WTC11 (cell line): ENCODE measurements around the gene ATF7IP. TPM values are rescaled to one million over a fixed set of nuclear protein-coding genes. Genes with fewer than 3 reads are reported as not detected.

Experiments
- AFF4 ChIP-seq: sonication (generic); formaldehyde crosslinking; IDR thresholded peaks from 2 replicates; pipeline ENCODE4 v1.8.1; 2023; ENCODE audit warnings: mild to moderate bottlenecking, missing genetic modification reagents, borderline replicate concordance
- CBFB ChIP-seq: sonication (generic); formaldehyde crosslinking; IDR thresholded peaks from 2 replicates; pipeline ENCODE4 v1.8.1; 2022; ENCODE audit warnings: mild to moderate bottlenecking, low read depth, missing genetic modification reagents
- CREM ChIP-seq: sonication (generic); formaldehyde crosslinking; IDR thresholded peaks from 2 replicates; pipeline ENCODE4 v1.8.1; 2022; ENCODE audit warnings: mild to moderate bottlenecking, missing genetic modification reagents, moderate library complexity
- E2F1 ChIP-seq: sonication (generic); formaldehyde crosslinking; IDR thresholded peaks from 2 replicates; pipeline ENCODE4 v1.8.0; 2022; ENCODE audit warnings: mild to moderate bottlenecking, missing genetic modification reagents
- E2F4 ChIP-seq: sonication (generic); formaldehyde crosslinking; IDR thresholded peaks from 2 replicates; pipeline ENCODE4 v1.8.1; 2022; ENCODE audit warnings: low read depth, mild to moderate bottlenecking, moderate library complexity, missing genetic modification reagents, borderline replicate concordance
- E2F5 ChIP-seq: sonication (generic); formaldehyde crosslinking; IDR thresholded peaks from 2 replicates; pipeline ENCODE4 v1.8.1; 2022; ENCODE audit warnings: mild to moderate bottlenecking, moderate library complexity, missing genetic modification reagents
- ELF4 ChIP-seq: sonication (generic); formaldehyde crosslinking; IDR thresholded peaks from 2 replicates; pipeline ENCODE4 v1.8.1; 2022; ENCODE audit warnings: low read depth, mild to moderate bottlenecking, moderate library complexity, missing genetic modification reagents
- EMX1 ChIP-seq: fragments of 250-450 bp; sonication (Bioruptor Pico); IDR thresholded peaks from 2 replicates; pipeline ENCODE4 v1.8.0; 2021; ENCODE audit warnings: mild to moderate bottlenecking
- ETV6 ChIP-seq: sonication (generic); formaldehyde crosslinking; IDR thresholded peaks from 2 replicates; pipeline ENCODE4 v1.8.1; 2022; ENCODE audit warnings: mild to moderate bottlenecking, missing genetic modification reagents
- IRF1 ChIP-seq: sonication (generic); formaldehyde crosslinking; IDR thresholded peaks from 2 replicates; pipeline ENCODE4 v1.8.0; 2023; ENCODE audit warnings: missing genetic modification reagents
- MYBL2 ChIP-seq: sonication (generic); formaldehyde crosslinking; IDR thresholded peaks from 2 replicates; pipeline ENCODE4 v1.8.1; 2023; ENCODE audit warnings: mild to moderate bottlenecking, moderate library complexity, missing genetic modification reagents
- SP1 ChIP-seq: sonication (generic); formaldehyde crosslinking; conservative IDR thresholded peaks from 2 replicates; pipeline ENCODE4 v1.8.1; 2022; ENCODE audit warnings: missing genetic modification reagents
- STAT6 ChIP-seq: sonication (generic); formaldehyde crosslinking; conservative IDR thresholded peaks from 2 replicates; pipeline ENCODE4 v1.8.1; 2023; ENCODE audit warnings: mild to moderate bottlenecking, low read depth, missing genetic modification reagents, moderate library complexity
- ZNF281 ChIP-seq: sonication (generic); formaldehyde crosslinking; IDR thresholded peaks from 2 replicates; pipeline ENCODE4 v1.8.0; 2023; ENCODE audit warnings: mild to moderate bottlenecking, missing genetic modification reagents
- ZNF416 ChIP-seq: fragments of 250-450 bp; sonication (Bioruptor Pico); IDR thresholded peaks from 2 replicates; pipeline ENCODE4 v1.9.0; 2021; ENCODE audit warnings: mild to moderate bottlenecking, inconsistent platforms
- ZNF532 ChIP-seq: fragments of 250-450 bp; sonication (Bioruptor Pico); IDR thresholded peaks from 2 replicates; pipeline ENCODE4 v1.9.0; 2021; ENCODE audit warnings: mild to moderate bottlenecking, borderline replicate concordance
- total RNA-seq: library from RNA; stranded (reverse); gene quantifications from 3 replicates; pipeline ENCODE4 v1.2.3, GENCODE V29; 2021

Gene ATF7IP
- total RNA-seq, 1 experiment from 2014 or later = 141 TPM

- TF ChIP-seq MYBL2 (CRISPR knock-in tag) (peak; percentile 100), E2F1 (CRISPR knock-in tag) (peak; percentile 71; the same call in 1 of the 2 replicates), E2F5 (CRISPR knock-in tag) (peak; percentile 97), STAT6 (CRISPR knock-in tag) (no peak), ZNF532 (no peak; the same call in 1 of the 2 replicates), SP1 (CRISPR knock-in tag) (peak; percentile 93), ETV6 (no peak; the same call in none of the 2 replicates), AFF4 (CRISPR knock-in tag) (peak; percentile 81; the same call in 1 of the 2 replicates), CREM (peak; percentile 58), CBFB (no peak), ELF4 (peak; percentile 76; the same call in 1 of the 2 replicates), IRF1 (CRISPR knock-in tag) (peak; percentile 61; the same call in 1 of the 2 replicates), E2F4 (CRISPR knock-in tag) (0 out of 2 replicates have a peak, but pooled peaks have one; percentile 47), EMX1 (CRISPR knock-in tag) (0 out of 2 replicates have a peak, but pooled peaks have one; percentile 39), ZNF416 (0 out of 2 replicates have a peak, but pooled peaks have one; percentile 53), ZNF281 (peak; percentile 72; the same call in 1 of the 2 replicates)
Observed at GRCh38 chr12:14365294-14366208, at the start of gene ATF7IP (continued).
